ENCODE results near the gene GBP6. TPM values are rescaled to one million over a fixed set of nuclear protein-coding genes. Genes with fewer than 3 reads are reported as not detected.
"Not testable (repeated sequence)": the region's sequence is repeated elsewhere in the genome, so short reads cannot be mapped to it uniquely, and the experiment has no call there.

Gene GBP6
- total RNA-seq, 1 donor from 2014 or later, result 0.14 TPM

DNA sequence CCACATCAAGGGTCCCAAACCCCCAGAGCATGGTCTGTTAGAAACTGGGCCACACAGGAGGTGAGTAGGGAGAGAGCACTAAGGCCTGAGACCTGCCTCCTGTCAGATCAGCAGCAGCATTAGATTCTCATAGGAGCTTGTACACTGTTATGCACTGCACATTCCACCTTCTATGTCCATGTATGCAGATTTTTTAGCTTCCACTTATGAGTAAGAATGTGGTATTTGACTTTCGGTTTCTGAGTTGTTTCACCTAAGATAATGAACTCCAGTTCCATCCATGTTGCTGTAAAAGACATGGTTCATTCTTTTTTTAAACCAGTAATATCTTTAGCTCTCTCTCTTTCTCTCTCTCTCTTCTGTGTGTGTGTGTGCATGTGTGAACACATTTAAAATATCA is 663 bp upstream of the GBP6 start:
- no peak for DNase-seq (ENCODE audit: missing footprints)
- intact Hi-C loops (cut with DNase I), result no loop called here
- ATAC-seq, result peak; percentile 17

DNA sequence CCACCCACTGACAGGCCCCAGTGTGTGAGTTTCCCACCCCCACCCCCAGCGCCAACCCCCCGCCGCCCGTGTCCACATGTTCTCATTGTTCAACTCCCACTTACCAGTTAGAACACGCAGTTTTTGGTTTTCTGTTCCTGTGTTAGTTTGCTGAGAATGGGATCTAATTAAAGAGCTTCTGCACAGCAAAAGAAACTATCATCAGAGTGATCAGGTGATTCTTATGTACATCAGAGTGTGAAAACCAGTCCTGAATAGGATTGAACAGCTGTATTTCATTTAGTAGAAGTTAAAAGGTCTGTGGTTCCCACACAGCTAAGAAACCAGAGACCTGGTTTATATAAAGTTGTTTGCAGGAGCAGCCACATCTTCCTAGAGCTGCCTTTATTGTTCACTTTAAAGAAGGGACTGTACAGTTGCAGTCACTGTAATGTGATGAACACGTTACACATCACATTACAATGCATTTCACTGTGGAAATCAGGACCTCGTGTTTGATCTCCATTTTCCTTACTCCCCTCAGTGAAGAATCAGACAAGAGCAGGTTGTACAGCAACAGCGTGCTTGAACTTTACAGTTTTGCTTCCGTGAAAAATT is 1.2 kb downstream of the GBP6 start:
- intact Hi-C loops (cut with DNase I), result no loop called here
- no peak for DNase-seq (ENCODE audit: missing footprints)
- ATAC-seq, result no peak

DNA sequence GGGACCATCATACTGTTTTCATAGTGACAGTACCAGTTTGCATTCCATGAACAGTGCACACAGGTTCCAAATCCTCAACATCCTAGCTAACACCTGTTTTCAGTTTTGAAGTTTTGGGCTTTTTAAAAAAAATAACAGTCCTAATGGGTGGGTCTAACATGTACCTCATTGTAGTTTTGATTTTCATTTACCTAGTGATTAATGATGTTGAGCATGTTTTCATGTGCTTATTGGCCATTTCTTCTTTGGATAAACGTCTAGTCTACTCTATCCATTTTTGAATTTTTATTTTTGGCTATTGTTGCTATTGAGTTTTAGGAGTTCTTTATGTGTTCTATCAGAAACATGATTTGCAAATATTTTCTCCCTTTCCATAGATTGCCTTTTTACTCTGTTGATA is 3.4 kb downstream of the GBP6 start:
- ATAC-seq (no peak), DNase-seq (ENCODE audit: missing footprints) (no peak)
- intact Hi-C loops (cut with DNase I), result no loop called here

DNA sequence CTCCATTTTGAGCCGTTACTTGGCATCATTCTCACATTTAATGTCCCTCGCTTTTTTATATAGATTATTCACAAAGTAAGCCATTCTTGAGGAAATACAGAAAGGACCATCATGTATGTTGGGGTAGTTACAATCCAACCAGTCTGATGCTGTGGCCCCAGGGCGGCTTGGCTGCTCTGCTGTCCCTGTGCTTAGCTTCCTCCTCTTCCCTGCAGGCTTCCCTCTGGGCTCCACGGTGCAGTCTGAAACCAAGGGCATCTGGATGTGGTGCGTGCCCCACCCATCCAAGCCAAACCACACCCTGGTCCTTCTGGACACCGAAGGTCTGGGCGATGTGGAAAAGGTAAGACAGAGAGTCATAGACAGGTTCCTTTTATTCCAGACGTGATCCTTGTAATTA is 5.5 kb downstream of the GBP6 start:
- DNase-seq (ENCODE audit: missing footprints), result no peak
- intact Hi-C loops (cut with DNase I), result no loop called here
- no peak for ATAC-seq

DNA sequence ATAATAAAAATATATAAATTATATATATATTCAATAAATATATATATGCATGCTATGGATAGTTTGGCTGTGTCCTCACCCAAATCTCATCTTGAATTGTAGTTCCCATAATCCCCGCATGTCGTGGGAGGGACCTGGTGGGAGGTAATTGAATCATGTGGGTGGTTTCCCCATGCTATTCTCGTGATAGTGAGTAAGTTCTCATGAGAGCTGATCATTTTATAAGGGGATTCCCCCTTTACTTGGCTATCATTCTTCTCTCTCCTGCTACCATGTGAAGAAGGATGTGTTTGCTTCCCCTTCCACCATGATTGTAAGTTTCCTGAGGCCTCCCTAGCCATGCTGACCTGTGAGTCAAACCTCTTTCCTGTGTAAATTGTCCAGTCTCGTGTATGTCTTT is 10.0 kb downstream of the GBP6 start:
- intact Hi-C loops (cut with DNase I); ATAC-seq; DNase-seq (ENCODE audit: missing footprints): not testable (repeated sequence)

DNA sequence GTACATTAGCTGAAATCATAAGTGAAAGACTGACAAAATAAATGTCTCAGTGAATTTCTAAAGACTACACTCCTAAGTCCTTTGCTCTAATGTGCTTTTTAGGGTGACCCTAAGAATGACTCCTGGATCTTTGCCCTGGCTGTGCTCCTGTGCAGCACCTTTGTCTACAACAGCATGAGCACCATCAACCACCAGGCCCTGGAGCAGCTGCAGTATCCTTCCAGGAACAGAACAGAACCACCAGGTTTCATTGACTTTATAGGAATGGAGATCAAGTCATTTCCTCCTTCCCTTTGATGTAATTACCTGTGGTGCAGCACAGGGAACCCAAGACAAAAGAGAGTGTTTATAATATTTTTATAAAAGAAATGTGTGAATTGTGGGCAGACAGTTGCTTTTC is 14.1 kb downstream of the GBP6 start:
- no peak for DNase-seq (ENCODE audit: missing footprints)
- intact Hi-C loops (cut with DNase I), result no loop called here
- no peak for ATAC-seq

DNA sequence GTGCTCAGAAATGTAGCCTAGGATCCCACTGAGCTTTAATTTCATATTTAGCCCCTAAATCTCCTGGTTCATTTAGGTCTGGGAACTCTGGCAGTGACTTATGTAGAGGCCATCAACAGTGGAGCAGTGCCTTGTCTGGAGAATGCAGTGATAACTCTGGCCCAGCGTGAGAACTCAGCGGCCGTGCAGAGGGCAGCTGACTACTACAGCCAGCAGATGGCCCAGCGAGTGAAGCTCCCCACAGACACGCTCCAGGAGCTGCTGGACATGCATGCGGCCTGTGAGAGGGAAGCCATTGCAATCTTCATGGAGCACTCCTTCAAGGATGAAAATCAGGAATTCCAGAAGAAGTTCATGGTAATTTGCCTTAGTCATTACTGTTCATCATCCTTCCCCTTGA is 17.8 kb downstream of the GBP6 start:
- intact Hi-C loops (cut with DNase I), result no loop called here
- ATAC-seq (no peak), DNase-seq (ENCODE audit: missing footprints) (no peak)

DNA sequence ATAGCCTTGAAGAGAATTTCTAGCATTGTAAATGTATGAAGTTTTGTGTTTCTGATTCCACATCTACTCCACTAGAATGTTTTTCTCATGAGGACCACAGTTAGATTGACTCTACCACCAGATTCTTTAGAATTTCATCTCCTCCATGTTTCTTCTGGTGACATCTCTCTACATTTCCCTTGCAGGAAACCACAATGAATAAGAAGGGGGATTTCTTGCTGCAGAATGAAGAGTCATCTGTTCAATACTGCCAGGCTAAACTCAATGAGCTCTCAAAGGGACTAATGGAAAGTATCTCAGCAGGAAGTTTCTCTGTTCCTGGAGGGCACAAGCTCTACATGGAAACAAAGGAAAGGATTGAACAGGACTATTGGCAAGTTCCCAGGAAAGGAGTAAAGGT is 18.6 kb downstream of the GBP6 start:
- intact Hi-C loops (cut with DNase I), result no loop called here
- no peak for ATAC-seq

DNA sequence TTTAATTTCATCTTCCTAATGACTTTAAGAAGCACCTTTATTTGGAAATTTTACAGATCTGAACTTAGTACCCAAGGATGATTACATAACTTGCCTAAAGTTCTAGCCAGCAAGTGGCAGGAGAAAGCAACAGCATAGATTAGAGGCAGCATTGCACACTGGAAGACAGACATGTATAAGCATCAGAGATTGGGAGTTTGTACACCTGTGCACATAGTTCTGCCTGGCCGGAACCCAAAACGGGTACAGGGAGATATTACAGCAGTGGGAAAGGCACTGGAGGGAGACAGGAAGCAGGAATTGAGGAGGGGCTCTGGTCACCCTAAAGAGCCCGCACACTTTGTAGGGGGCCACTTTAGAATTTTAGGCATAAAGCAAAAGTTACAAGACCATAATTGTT is 19.3 kb downstream of the GBP6 start:
- DNase-seq (ENCODE audit: missing footprints), result no peak
- no peak for ATAC-seq
- intact Hi-C loops (cut with DNase I), result no loop called here

More for the DNA sequence above, 18.6 kb downstream of the GBP6 start:
- DNase-seq (ENCODE audit: missing footprints), result no peak

DNA sequence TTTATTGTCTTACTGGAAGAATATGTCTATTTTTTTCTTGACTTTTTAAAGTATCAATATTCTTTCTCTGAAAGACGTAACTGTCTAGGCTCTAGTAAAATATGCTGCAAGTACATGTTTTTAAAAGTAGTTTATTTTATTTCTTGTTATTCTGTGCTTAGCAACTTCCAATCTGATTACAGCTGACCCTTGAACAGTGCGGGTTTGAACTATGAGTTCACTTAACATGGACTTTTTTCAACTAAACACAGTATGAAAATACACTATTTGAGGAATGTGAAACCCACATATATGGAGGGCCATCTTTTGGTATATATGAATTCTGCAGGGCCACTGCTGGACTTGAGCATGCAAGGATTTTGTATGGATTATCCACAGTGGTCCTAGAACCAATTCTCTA is 26.8 kb downstream of the GBP6 start:
- intact Hi-C loops (cut with DNase I), result no loop called here
- no peak for ATAC-seq

DNA sequence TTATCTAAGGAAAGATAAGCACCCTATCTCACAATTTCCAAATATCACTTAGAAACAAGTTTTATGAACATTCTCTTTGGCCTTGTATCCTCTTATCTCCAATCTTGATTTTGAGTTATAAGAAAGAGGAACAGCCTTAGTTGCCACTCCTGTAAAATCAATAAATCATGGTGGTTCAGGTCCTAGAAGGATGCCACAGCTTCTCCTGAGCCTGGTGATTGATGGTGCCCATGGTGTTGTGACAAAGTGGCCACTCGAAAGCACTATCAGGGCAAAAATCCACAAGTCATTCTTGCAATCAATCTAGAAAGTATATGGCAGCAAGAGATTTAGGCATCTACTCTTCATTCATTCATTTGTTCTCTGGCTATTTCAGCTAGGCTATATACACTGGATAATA is 27.8 kb downstream of the GBP6 start:
- no peak for ATAC-seq
- intact Hi-C loops (cut with DNase I), result no loop called here
- DNase-seq (ENCODE audit: missing footprints), result no peak

More for the DNA sequence above, 26.8 kb downstream of the GBP6 start:
- DNase-seq (ENCODE audit: missing footprints), result no peak

DNA sequence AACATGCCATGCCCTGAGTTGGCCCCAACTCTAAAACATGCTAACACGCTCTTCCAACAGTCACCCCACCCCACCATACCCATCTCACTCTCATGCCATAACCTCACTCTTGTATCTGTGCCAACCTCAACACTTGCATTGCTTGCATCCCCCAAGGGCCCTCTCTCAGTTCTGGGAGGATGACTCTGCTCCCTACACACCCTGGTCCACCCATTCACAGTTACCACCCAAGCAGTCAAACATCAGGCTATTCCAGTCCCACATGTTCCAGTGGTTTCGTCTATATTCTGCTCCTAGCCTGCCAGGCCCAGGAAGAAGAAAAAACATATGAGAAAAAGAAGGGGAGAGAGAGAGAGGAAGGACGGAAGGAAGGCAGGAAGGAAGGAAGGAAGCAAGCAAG is 31.0 kb downstream of the GBP6 start:
- no peak for ATAC-seq
- intact Hi-C loops (cut with DNase I), result no loop called here

DNA sequence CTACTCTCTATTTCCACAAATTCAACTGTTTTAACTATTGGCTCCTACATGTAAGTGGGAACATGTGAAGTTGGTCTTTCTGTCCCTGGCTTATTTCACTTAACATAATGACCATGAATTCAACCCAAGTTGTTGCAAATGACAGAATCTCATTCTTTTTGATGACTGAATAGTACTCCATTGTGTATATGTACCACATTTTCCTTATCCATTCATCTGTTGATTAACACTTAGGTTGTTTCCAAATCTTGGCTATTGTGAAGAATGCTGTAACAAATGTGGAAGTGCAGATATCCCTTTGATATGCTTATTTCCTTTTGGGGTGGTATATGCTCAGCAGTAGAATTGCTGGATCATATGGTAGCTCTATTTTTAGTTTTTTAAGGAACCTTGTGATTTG is 33.0 kb downstream of the GBP6 start:
- intact Hi-C loops (cut with DNase I), result no loop called here
- DNase-seq (ENCODE audit: missing footprints) (no peak), ATAC-seq (no peak)

More for the DNA sequence above, 31.0 kb downstream of the GBP6 start:
- no peak for DNase-seq (ENCODE audit: missing footprints)

DNA sequence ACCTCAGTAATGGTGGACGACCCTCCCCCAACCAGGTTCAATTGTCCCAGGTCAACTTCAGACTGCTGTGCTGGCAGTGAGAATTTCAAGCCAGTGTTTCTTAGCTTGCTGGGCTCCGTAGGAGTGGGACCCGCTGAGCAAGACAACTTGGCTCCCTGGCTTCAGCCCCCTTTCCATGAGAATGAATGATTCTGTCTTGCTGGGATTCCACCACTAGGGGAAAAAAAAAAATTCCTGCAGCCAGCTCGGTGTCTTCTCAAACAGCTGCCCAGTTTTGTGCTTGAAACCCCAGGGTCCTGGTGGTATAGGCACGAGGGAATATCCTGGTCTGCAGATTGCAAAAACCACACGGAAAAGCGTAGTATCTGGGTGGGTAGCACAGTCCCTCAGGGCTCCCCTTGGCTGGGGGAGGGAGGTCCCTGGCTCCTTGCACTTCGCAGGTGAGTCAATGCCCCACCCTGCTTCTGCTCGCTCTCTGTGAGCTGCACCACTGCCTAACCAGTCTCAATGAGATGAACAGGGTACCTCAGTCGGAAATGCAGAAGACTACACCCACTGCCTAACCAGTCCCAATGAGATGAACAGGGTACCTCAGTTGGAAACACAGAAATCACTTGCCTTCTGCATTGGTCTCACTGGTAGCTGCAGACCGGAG is 41.5 kb downstream of the GBP6 start:
- ATAC-seq (no peak), DNase-seq (ENCODE audit: missing footprints) (no peak)
- intact Hi-C loops (cut with DNase I), result no loop called here

DNA sequence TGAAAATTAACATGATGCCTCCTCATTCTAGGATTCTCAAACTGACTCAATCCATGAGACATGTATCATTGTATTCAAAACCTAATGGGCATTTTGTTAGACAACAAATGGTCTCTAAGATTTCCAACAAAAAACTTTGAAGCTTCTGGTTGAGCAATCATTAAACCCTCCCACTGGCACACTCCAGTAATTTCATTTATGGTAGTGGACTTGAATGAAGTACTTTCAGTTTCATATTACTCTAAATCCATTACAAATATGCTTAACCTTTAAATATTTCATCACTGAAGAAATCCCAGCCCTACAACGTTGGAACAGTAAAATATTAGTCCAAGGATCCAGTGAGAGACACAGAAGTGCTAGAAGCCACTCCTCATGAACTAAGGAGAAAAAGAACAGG is 43.5 kb downstream of the GBP6 start:
- peak; percentile 76 for ATAC-seq
- no peak for DNase-seq (ENCODE audit: missing footprints)
- intact Hi-C loops (cut with DNase I), result no loop called here

DNA sequence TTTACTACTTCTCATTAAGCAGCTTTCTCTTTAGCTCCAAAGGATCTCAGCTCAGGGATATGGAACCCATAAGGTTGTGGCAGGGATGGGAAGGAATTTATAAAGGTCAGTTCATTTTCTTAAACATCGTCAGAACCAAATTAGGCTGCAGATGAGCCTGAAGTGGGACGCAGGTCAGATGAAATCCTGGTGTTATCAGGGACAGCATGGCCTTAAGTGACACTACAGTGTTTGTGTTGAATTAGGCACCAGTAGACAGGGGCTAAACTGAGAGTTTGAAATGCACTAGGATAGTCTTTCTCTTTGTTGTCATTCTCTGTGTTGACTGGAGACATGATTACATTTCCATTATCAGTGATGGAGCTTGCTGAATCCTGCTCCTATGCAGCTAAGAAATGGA is 43.9 kb downstream of the GBP6 start:
- DNase-seq (ENCODE audit: missing footprints); intact Hi-C loops (cut with DNase I): not testable (repeated sequence)
- ATAC-seq, result peak; percentile 28

DNA sequence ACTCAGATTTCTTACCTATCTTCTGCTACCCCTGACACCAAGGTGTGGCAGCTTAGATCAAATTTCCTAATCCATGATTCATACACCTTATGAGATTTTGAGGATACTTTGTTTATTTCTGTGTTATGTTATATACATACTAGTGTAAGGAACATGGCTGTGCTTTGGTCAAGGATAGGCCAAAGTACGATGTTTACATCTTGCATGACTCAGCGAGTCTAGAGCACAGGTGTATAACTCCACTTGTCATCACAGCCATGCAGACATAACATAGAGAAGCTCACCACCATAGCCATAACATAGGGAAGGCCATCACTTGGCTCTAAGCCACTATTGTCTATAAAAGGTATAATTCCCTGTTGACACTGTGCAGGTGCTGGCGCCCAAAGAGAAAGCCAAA is 61.2 kb downstream of the GBP6 start:
- ATAC-seq (no peak), DNase-seq (ENCODE audit: missing footprints) (no peak)
- intact Hi-C loops (cut with DNase I), result no loop called here

DNA sequence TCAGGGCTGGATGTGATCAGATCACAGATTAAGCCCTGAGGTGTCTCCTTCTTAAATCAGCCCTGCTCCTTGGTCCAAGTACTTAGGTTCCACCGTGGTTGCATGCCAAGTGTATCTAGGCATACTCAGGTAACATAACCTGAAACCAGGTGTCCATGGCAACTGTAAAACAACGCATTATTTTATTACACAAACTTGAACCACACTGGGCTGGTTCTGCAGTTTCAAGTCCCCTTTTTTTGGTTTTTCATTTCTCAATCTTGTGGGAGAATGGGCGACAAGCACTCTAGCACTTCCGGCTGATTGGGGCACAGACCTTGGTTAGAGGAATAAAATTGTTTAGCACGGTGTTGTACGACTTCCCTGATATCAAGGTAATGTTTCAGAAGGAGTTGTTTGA is 65.2 kb downstream of the GBP6 start:
- DNase-seq (ENCODE audit: missing footprints), result no peak
- ATAC-seq, result no peak
- intact Hi-C loops (cut with DNase I), result no loop called here

DNA sequence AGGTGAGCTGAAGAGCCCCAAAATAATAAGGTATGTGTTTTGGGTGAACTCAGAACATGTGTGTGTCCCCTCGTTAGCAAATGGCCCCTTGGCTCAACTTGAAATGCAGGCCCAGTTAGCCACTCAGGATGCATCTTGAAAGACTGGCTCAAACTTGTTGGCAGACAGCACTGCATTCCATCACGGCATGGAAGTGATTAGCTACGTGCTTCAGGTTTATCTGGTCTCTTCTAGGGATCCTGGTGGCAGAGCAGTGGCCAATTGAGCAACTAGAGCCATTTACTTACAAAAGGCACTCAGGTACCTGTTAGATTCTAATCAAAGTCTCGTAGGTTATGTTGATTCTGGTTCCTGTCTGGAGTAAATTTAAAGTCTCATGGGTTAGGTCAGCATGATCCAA is 65.8 kb downstream of the GBP6 start:
- DNase-seq (ENCODE audit: missing footprints); intact Hi-C loops (cut with DNase I); ATAC-seq: not testable (repeated sequence)

DNA sequence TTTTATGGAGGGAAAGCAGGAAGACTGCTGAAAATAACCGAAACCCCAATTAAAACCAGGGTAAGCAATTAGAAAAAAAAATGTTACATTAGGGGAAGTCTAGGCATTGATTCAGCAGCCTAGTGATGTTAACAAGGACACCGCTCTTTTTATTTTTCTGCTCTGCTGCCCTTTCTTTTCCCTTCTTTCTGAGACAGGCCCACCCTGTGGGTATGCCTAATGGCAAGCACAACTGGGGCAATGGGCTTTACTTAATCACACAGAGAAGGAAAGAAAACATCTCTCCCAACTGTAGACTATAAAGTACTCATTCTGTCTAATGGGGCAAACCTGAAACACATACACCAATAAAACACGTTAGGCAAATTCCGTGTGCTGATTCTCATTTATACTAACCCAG is 69.6 kb downstream of the GBP6 start:
- intact Hi-C loops (cut with DNase I), result no loop called here
- DNase-seq (ENCODE audit: missing footprints) (no peak), ATAC-seq (no peak)

Data from Right ventricle myocardium inferior (tissue), 1 donor.